Measurements from ENCODE around the gene RAI1.
A peak's percentile ranks its signal among the peaks of the same experiment; 100 is the strongest.

Gene RAI1

GRCh38 chr17:17843096-17843495 is 161.8 kb downstream of the RAI1 start:
- H3K27me3 Mint-ChIP-seq = no peaks in the 10 kb centered on the region

DNA sequence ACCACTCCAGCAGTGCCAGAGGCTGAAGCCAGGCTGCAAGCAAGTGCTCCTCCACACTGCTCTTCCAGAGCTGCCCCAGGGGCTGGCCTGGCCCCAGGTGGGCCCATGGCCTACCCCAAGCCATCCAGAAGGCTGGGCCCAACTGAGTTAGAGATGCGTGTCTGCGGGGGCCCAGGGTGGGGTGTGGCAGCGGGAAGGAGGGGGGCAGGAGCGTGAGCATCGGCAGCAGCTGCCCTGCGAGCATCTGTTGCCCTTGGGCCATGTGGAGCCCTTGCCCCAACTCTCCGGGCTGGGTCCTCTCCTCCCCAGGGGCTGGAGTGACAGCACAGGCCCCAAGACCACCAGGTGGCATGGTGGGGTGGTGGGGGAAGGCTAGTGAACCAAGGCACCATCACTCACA is 162.8 kb downstream of the RAI1 start:
- no peaks in the 10 kb centered on the region for H3K27me3 Mint-ChIP-seq
- peaks cover 20% of the 10 kb centered on the region for H3K4me1 Mint-ChIP-seq
- H3K36me3 Mint-ChIP-seq (ENCODE audit: insufficient read depth) = peaks cover 8% of the 10 kb centered on the region
- H3K9me3 Mint-ChIP-seq = no peaks in the 10 kb centered on the region
- DNase-seq (ENCODE audit: low spot score in 2 of 2) (no peak), ATAC-seq (replicated peaks; ENCODE audit: extremely low read depth, poor library complexity, severe bottlenecking) (no peak)
- no peak overlapping the region for H3K4me3 Mint-ChIP-seq
- no peak overlapping the region for H3K27ac Mint-ChIP-seq (ENCODE audit: low read depth)

More at GRCh38 chr17:17843096-17843495, 161.8 kb downstream of the RAI1 start:
- peaks cover 10% of the 10 kb centered on the region for H3K4me1 Mint-ChIP-seq
- no peak for DNase-seq (ENCODE audit: low spot score in 2 of 2)
- peaks cover 10% of the 10 kb centered on the region for H3K36me3 Mint-ChIP-seq (ENCODE audit: insufficient read depth)
- peak overlapping the region; percentile 32 for H3K27ac Mint-ChIP-seq (ENCODE audit: low read depth)
- ATAC-seq (replicated peaks; ENCODE audit: extremely low read depth, poor library complexity, severe bottlenecking) = no peak
- H3K9me3 Mint-ChIP-seq = no peaks in the 10 kb centered on the region
- H3K4me3 Mint-ChIP-seq = no peak overlapping the region

DNA sequence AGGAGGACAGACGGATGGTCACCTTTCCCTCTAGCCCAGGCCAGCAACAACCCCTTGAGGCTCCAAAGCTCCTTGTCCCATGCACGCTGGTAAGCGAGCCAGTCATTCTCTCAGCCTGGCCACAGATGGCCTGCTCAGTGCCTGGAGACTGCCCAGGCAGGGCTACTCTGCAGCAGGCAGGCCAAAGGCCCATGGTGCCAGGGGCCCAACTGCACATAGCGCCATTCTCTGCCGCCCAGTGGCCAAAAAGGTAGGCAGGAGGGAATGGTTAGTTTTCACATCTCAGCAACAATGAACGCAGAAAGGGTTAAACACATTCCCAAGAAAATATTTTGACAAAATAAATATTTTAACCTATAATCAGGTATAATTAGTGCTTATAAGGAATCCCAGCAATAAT is 163.2 kb downstream of the RAI1 start:
- ATAC-seq (replicated peaks; ENCODE audit: extremely low read depth, poor library complexity, severe bottlenecking) (no peak), DNase-seq (ENCODE audit: low spot score in 2 of 2) (no peak)
- H3K9me3 Mint-ChIP-seq = no peaks in the 10 kb centered on the region
- H3K4me1 Mint-ChIP-seq = peaks cover 24% of the 10 kb centered on the region
- peaks cover 8% of the 10 kb centered on the region for H3K36me3 Mint-ChIP-seq (ENCODE audit: insufficient read depth)
- no peak overlapping the region for H3K4me3 Mint-ChIP-seq
- H3K27me3 Mint-ChIP-seq = no peaks in the 10 kb centered on the region
- no peak overlapping the region for H3K27ac Mint-ChIP-seq (ENCODE audit: low read depth)

GRCh38 chr17:17845046-17845775 is 164.0 kb downstream of the RAI1 start:
- DNase-seq (ENCODE audit: low spot score in 2 of 2) (no peak), ATAC-seq (replicated peaks; ENCODE audit: extremely low read depth, poor library complexity, severe bottlenecking) (no peak)
- H3K4me3 Mint-ChIP-seq = no peak overlapping the region
- peaks cover 31% of the 10 kb centered on the region for H3K4me1 Mint-ChIP-seq
- no peak overlapping the region for H3K27ac Mint-ChIP-seq (ENCODE audit: low read depth)
- H3K36me3 Mint-ChIP-seq (ENCODE audit: insufficient read depth) = peaks cover 9% of the 10 kb centered on the region
- no peaks in the 10 kb centered on the region for H3K9me3 Mint-ChIP-seq
- no peaks in the 10 kb centered on the region for H3K27me3 Mint-ChIP-seq

DNA sequence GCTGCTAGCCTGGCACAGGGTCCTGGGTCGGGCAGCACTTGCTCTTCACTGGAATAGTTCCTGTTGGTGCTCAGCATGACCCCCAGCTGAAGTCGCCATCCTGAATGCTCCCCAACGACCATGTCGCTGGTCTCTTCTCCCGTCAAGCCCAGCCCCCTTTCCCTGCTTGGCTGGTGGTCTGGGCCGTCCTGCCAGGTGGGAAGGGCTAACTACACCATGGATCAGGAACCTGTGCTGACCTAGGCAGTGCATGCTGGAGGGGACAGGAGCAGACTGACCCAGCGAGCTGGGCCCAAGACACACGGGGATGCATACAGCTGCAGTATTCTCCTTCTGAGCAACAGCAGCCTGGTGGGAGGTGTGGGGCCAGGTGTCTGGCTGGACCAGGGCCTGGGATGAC is 164.7 kb downstream of the RAI1 start:
- no peak for ATAC-seq (replicated peaks; ENCODE audit: extremely low read depth, poor library complexity, severe bottlenecking)
- H3K9me3 Mint-ChIP-seq = no peaks in the 10 kb centered on the region
- peaks cover 9% of the 10 kb centered on the region for H3K36me3 Mint-ChIP-seq (ENCODE audit: insufficient read depth)
- peaks cover 35% of the 10 kb centered on the region for H3K4me1 Mint-ChIP-seq
- H3K27me3 Mint-ChIP-seq = no peaks in the 10 kb centered on the region
- peak overlapping the region; percentile 71 for H3K27ac Mint-ChIP-seq (ENCODE audit: low read depth)
- DNase-seq (ENCODE audit: low spot score in 2 of 2) = no peak
- H3K4me3 Mint-ChIP-seq = no peak overlapping the region

DNA sequence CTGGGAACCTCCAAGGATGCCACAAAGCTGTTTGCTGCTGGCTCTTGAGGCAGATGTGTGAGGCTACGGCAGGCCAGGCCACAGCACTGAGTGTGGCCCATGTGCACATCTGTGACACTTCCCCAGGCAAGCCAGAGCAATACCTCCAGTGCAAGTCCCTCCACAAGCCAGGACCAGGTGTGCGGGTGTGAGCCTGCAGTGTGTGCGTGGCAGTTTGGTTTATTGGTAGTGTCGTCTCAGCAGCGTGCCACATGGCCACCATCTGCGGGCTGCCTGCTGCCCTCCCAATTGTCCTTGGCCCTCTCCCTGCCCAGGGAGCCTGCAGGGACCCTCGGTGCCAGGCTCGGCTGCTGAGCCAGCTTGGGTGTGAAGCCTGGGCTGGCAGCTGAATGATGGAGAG is 165.4 kb downstream of the RAI1 start:
- Mint-ChIP-seq H3K27ac (ENCODE audit: low read depth) (peak overlapping the region; percentile 71), H3K9me3 (no peaks in the 10 kb centered on the region)

DNA sequence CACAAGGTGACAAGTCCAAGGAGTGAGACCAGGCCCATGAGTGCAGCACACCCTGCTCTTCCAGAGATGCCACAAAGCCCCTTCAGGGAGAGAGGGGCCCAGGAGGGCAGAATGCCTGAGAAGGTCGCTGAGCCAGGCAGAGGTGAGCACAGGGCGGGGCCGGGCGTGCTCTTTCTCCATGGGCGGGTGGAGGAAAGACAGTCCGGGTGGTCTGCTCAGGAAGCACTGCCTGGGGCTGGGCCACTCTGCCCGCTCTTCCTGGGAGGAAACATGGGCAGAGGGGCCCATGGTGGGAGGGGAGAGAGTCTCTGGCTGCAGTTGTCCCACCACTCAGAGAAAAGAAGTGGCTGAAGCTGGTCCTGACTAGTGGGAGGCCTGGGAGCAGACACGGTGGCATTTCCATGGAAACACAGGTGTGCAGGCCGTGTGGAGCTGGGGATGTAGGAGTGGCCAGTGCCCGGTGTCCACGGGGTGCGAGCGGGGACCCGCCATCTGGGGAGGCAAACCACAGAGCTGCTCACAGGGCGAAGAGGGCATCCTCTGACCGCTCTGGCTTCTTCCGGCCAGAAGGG is 165.9 kb downstream of the RAI1 start:
- H3K4me1 Mint-ChIP-seq = peaks cover 44% of the 10 kb centered on the region

More for the DNA sequence above, 165.4 kb downstream of the RAI1 start:
- H3K36me3 Mint-ChIP-seq (ENCODE audit: insufficient read depth) = peaks cover 9% of the 10 kb centered on the region
- peak overlapping the region; percentile 18 for H3K4me3 Mint-ChIP-seq
- no peaks in the 10 kb centered on the region for H3K27me3 Mint-ChIP-seq
- peaks cover 39% of the 10 kb centered on the region for H3K4me1 Mint-ChIP-seq
- ATAC-seq (replicated peaks; ENCODE audit: extremely low read depth, poor library complexity, severe bottlenecking) (no peak), DNase-seq (ENCODE audit: low spot score in 2 of 2) (no peak)

DNA sequence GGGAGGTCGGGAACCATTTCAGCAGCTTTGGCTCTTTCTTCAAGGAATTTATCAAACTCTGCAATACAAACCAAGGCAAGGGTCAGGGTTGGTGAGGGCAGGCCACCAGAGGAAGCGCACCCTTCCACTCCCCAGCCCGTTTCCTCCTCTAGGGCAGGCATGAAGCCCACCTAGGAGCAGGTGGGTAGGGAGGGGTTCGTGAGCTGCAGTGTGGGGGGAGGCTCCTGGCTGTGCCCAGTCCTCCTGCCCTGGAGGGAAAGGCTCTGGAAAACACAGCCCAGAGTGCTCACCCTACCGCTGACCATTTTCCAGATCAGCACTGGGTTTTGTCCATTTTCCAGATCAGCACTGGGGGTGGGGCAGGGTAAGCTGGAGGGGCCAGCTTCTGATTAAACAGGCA is 166.5 kb downstream of the RAI1 start:
- Mint-ChIP-seq H3K27me3 (no peaks in the 10 kb centered on the region), H3K36me3 (ENCODE audit: insufficient read depth) (peaks cover 9% of the 10 kb centered on the region), H3K9me3 (no peaks in the 10 kb centered on the region), H3K4me3 (no peak overlapping the region), H3K27ac (ENCODE audit: low read depth) (peak overlapping the region; percentile 57), H3K4me1 (peaks cover 44% of the 10 kb centered on the region)
- no peak for ATAC-seq (replicated peaks; ENCODE audit: extremely low read depth, poor library complexity, severe bottlenecking)
- DNase-seq (ENCODE audit: low spot score in 2 of 2) = no peak

More for the DNA sequence above, 165.9 kb downstream of the RAI1 start:
- Mint-ChIP-seq H3K27ac (ENCODE audit: low read depth) (peak overlapping the region; percentile 57), H3K27me3 (no peaks in the 10 kb centered on the region), H3K36me3 (ENCODE audit: insufficient read depth) (peaks cover 9% of the 10 kb centered on the region), H3K4me3 (peak overlapping the region; percentile 18), H3K9me3 (no peaks in the 10 kb centered on the region)
- no peak for DNase-seq (ENCODE audit: low spot score in 2 of 2)
- no peak for ATAC-seq (replicated peaks; ENCODE audit: extremely low read depth, poor library complexity, severe bottlenecking)

DNA sequence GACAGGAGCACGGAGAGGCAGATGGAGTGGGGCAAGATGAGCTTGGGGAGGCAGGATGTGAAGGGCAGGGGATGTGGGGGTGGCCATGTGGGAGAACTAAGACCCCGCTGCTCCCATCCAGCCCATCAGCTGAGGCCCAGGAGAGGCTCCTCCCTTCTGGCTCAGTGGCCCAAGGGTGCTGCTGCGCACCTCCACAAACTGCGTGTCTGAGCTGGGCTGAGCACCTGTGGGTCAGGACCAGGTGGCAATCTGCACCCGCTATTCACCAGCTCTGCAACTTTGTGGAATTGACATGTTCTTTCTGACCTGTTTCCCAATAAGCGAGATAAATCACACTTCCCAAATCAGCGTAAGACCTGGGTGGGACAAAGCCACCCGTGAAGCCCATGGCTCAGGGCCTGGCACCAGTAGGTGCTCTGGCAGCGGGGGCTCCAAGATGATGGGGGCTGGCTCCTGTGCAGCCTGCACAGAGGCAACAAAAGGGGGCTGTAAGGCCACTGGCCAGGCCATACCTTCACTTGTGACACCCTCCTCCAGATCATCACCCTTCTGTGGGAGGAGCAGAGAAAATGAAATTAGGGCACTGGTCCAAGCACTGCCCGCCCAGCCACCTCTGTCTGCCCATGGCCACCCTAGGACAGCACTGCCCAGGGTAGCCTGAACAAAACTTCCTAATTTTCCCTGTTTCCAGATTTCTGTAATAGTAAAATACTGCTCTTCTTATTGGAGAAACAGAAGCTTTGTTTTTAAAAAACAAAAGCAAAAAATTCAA is 167.2 kb downstream of the RAI1 start:
- Mint-ChIP-seq H3K36me3 (ENCODE audit: insufficient read depth) (peaks cover 10% of the 10 kb centered on the region), H3K4me1 (peaks cover 44% of the 10 kb centered on the region), H3K4me3 (peak overlapping the region; percentile 61), H3K27me3 (no peaks in the 10 kb centered on the region), H3K27ac (ENCODE audit: low read depth) (peak overlapping the region; percentile 95), H3K9me3 (no peaks in the 10 kb centered on the region)
- ATAC-seq (replicated peaks; ENCODE audit: extremely low read depth, poor library complexity, severe bottlenecking) (no peak), DNase-seq (ENCODE audit: low spot score in 2 of 2) (no peak)

- H3K4me1 Mint-ChIP-seq = peaks cover 44% of the 10 kb centered on the region
- ATAC-seq (replicated peaks; ENCODE audit: extremely low read depth, poor library complexity, severe bottlenecking) (peak; percentile 95), DNase-seq (ENCODE audit: low spot score in 2 of 2) (peak; percentile 62 to 75)
- no peaks in the 10 kb centered on the region for H3K9me3 Mint-ChIP-seq
- peaks cover 11% of the 10 kb centered on the region for H3K36me3 Mint-ChIP-seq (ENCODE audit: insufficient read depth)
- peak overlapping the region; percentile 61 for H3K4me3 Mint-ChIP-seq
- H3K27me3 Mint-ChIP-seq = no peaks in the 10 kb centered on the region
- peak overlapping the region; percentile 95 for H3K27ac Mint-ChIP-seq (ENCODE audit: low read depth)
Observed at GRCh38 chr17:17849147-17849820, 168.0 kb downstream of the RAI1 start.

DNA sequence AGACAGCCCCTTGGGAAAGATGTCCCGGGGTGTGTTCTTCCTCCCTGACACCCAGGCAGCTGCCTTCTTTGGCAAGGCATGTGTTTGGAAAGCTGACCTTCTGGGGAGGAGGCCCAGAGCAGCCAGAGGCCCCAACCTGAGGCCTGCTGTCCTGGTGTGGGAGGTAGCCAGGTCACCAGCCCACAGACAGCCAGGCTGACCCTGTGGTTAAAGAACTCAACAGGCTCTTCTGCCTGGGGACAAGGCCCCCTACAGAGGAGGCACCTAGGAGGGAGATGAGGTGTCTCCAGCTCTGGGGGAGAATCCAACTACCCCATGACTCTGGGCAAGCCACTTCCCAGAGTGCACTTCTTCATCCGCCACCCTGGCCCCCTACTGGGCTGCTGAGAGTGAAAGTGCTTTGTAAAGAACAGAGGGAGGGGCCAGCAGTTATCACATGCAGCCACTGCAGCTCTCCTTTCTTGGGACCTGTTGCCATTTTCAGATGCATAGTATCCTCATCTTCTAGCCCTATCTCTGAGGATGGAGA is 168.7 kb downstream of the RAI1 start:
- ATAC-seq (replicated peaks; ENCODE audit: extremely low read depth, poor library complexity, severe bottlenecking) = peak; percentile 75
- peak overlapping the region; percentile 95 for H3K27ac Mint-ChIP-seq (ENCODE audit: low read depth)
- no peaks in the 10 kb centered on the region for H3K9me3 Mint-ChIP-seq
- peaks cover 11% of the 10 kb centered on the region for H3K36me3 Mint-ChIP-seq (ENCODE audit: insufficient read depth)
- H3K27me3 Mint-ChIP-seq = no peaks in the 10 kb centered on the region
- H3K4me3 Mint-ChIP-seq = peak overlapping the region; percentile 66
- DNase-seq (ENCODE audit: low spot score in 2 of 2) = peak; percentile 51 to 70
- peaks cover 44% of the 10 kb centered on the region for H3K4me1 Mint-ChIP-seq
